IMR-90 (cell line): ENCODE data around the gene LRRC55. TPM values are rescaled to one million over a fixed set of nuclear protein-coding genes. Genes with fewer than 3 reads are reported as not detected.

ENCODE experiments used
- ATAC-seq: fragments of 200-7000 bp; cut with Tn5 transposase; 2 replicates; pipeline ENCODE4 v1.9.1; 2020; ENCODE audit warnings: low read depth, mild to moderate bottlenecking, moderate library complexity
- BruUV-seq: library from RNA; stranded (reverse); fragments of 400-500 nt; replicated peaks from 2 replicates; lab custom pipeline; 2021; lab: Mats Ljungman, UMichigan
- CTCF ChIA-PET: fragments of 300-600 bp; formaldehyde crosslinking; extraction: SDS; loops from one replicate; lab custom pipeline; 2021; ENCODE audit warnings: antibody characterized with exemption; lab: Yijun Ruan, JAX
- POLR2A ChIA-PET: fragments of 300-600 bp; sonication (Branson Sonifier 250); formaldehyde crosslinking; loops from one replicate; lab custom pipeline; 2022; ENCODE audit warnings: antibody characterized with exemption; ENCODE audit not compliant: unreplicated experiment; lab: Charles Lee
- DNase-seq: peaks from one replicate; pipeline ENCODE4 v3.0.0; 2013
- H2AFZ ChIP-seq: replicated peaks from 2 replicates; pipeline ENCODE3; 2013; ENCODE audit warnings: low read length, mild to moderate bottlenecking; ENCODE audit not compliant: poor library complexity
- H2AK5ac ChIP-seq: 2 replicates; pipeline ENCODE4 v1.6.1; 2013; ENCODE audit warnings: low read depth, low read length, inconsistent platforms
- H2AK9ac ChIP-seq: replicated peaks from 2 replicates; pipeline ENCODE3; 2013; ENCODE audit warnings: mild to moderate bottlenecking, low read depth, low read length, moderate library complexity; ENCODE audit not compliant: poor library complexity
- H2BK120ac ChIP-seq: 2 replicates; pipeline ENCODE4 v1.6.1; 2013; ENCODE audit warnings: low read depth, low read length, inconsistent platforms
- H2BK15ac ChIP-seq: 3 replicates; pipeline ENCODE4 v1.6.1; 2013; ENCODE audit warnings: low read depth, low read length, inconsistent platforms
- H2BK20ac ChIP-seq: 2 replicates; pipeline ENCODE4 v1.6.1; 2013; ENCODE audit warnings: low read depth, mild to moderate bottlenecking, inconsistent platforms, low read length, moderate library complexity
- H2BK5ac ChIP-seq: 2 replicates; pipeline ENCODE4 v1.6.1; 2013; ENCODE audit warnings: mild to moderate bottlenecking, low read depth, low read length, inconsistent platforms; ENCODE audit not compliant: poor library complexity, severe bottlenecking
- H3K14ac ChIP-seq: replicated peaks from 2 replicates; pipeline ENCODE4 v1.6.1; 2013; ENCODE audit warnings: low read depth, low read length, inconsistent platforms
- H3K18ac ChIP-seq: 2 replicates; pipeline ENCODE4 v1.6.1; 2013; ENCODE audit warnings: low read depth, low read length, control low read depth
- H3K23ac ChIP-seq: 2 replicates; pipeline ENCODE4 v1.6.1; 2013; ENCODE audit warnings: low read depth, low read length, inconsistent platforms
- H3K27ac ChIP-seq: 2 replicates; pipeline ENCODE4 v1.5.1; 2013; ENCODE audit warnings: mild to moderate bottlenecking, control low read depth, low read length; ENCODE audit not compliant: insufficient read depth
- H3K27me3 ChIP-seq: 2 replicates; pipeline ENCODE4 v1.6.1; 2013; ENCODE audit warnings: low read length; ENCODE audit not compliant: control insufficient read depth, insufficient read depth
- H3K36me3 ChIP-seq: 2 replicates; pipeline ENCODE4 v1.6.1; 2013; ENCODE audit warnings: low read length, mixed read lengths; ENCODE audit not compliant: control insufficient read depth, insufficient read depth
- H3K4ac ChIP-seq: 2 replicates; pipeline ENCODE4 v1.6.1; 2013; ENCODE audit warnings: low read depth, low read length, inconsistent platforms
- H3K4me1 ChIP-seq: 2 replicates; pipeline ENCODE4 v1.6.1; 2013; ENCODE audit warnings: low read length, mixed read lengths; ENCODE audit not compliant: control insufficient read depth, insufficient read depth
- H3K4me2 ChIP-seq: 2 replicates; pipeline ENCODE4 v1.6.1; 2013; ENCODE audit warnings: low read depth, mild to moderate bottlenecking, control low read depth, low read length, moderate library complexity
- H3K4me3 ChIP-seq: 2 replicates; pipeline ENCODE4 v1.5.1; 2013; ENCODE audit warnings: low read depth, mild to moderate bottlenecking, control low read depth, low read length, moderate library complexity; ENCODE audit not compliant: insufficient read depth
- H3K56ac ChIP-seq: 2 replicates; pipeline ENCODE4 v1.6.1; 2013; ENCODE audit warnings: low read length, inconsistent platforms; ENCODE audit not compliant: insufficient read depth; ENCODE audit errors: extremely low read depth
- H3K79me1 ChIP-seq, 2 experiments: 2 replicates each; pipeline ENCODE4 v1.6.1; 2013; ENCODE audit warnings: low read length in 2 of 2, inconsistent platforms in 1 of 2, low read depth in 1 of 2
- H3K9ac ChIP-seq: 2 replicates; pipeline ENCODE4 v1.6.1; 2013; ENCODE audit warnings: low read depth, low read length, control low read depth
- H3K9me1 ChIP-seq: 2 replicates; pipeline ENCODE4 v1.6.1; 2013; ENCODE audit warnings: low read length, inconsistent platforms; ENCODE audit not compliant: insufficient read depth
- H3K9me3 ChIP-seq: 2 replicates; pipeline ENCODE4 v1.6.1; 2013; ENCODE audit warnings: low read length; ENCODE audit not compliant: control insufficient read depth, insufficient read depth
- H4K20me1 ChIP-seq: 2 replicates; pipeline ENCODE4 v1.6.1; 2013; ENCODE audit warnings: low read length, inconsistent platforms; ENCODE audit not compliant: insufficient read depth
- H4K5ac ChIP-seq: 2 replicates; pipeline ENCODE4 v1.6.1; 2013; ENCODE audit warnings: mild to moderate bottlenecking, low read depth, low read length, control low read depth
- H4K8ac ChIP-seq, 2 experiments: 2 replicates each; pipeline ENCODE4 v1.6.1; 2013; ENCODE audit warnings: low read depth in 2 of 2, low read length in 2 of 2, control low read depth in 1 of 2, inconsistent platforms in 1 of 2
- H4K91ac ChIP-seq: 2 replicates; pipeline ENCODE4 v1.6.1; 2013; ENCODE audit warnings: low read depth, low read length, inconsistent platforms; ENCODE audit not compliant: insufficient read depth
- BHLHE40 ChIP-seq: fragments of 150-350 bp; IDR thresholded peaks from 2 replicates; pipeline ENCODE4 v1.6.1; 2016; ENCODE audit warnings: mild to moderate bottlenecking, low read depth, low read length
- CEBPB ChIP-seq: IDR thresholded peaks from 2 replicates; pipeline ENCODE4 v1.6.1; 2012; ENCODE audit warnings: low read depth, low read length, improper control_type of control experiment
- CHD1 ChIP-seq: IDR thresholded peaks from 2 replicates; pipeline ENCODE4 v1.6.1; 2012; ENCODE audit warnings: low read depth, low read length, improper control_type of control experiment
- CTCF ChIP-seq: conservative IDR thresholded peaks from 2 replicates; pipeline ENCODE4 v1.5.1; 2012; ENCODE audit warnings: mild to moderate bottlenecking, low read depth, low read length, improper control_type of control experiment
- FOS ChIP-seq: fragments of 150-350 bp; IDR thresholded peaks from 2 replicates; pipeline ENCODE4 v1.6.1; 2016; ENCODE audit warnings: low read depth, low read length
- MAFK ChIP-seq: IDR thresholded peaks from 2 replicates; pipeline ENCODE4 v1.6.1; 2012; ENCODE audit warnings: low read depth, low read length, improper control_type of control experiment
- MAZ ChIP-seq: IDR thresholded peaks from 2 replicates; pipeline ENCODE4 v1.6.1; 2012; ENCODE audit warnings: low read depth, mild to moderate bottlenecking, low read length, improper control_type of control experiment, moderate library complexity, borderline replicate concordance
- MXI1 ChIP-seq: IDR thresholded peaks from 2 replicates; pipeline ENCODE4 v1.6.1; 2012; ENCODE audit warnings: low read depth, mild to moderate bottlenecking, low read length, moderate library complexity, borderline replicate concordance
- NFE2L2 ChIP-seq: fragments of 150-350 bp; IDR thresholded peaks from 2 replicates; pipeline ENCODE4 v1.6.1; 2016; ENCODE audit warnings: low read depth, mild to moderate bottlenecking, low read length
- POLR2A ChIP-seq: IDR thresholded peaks from 2 replicates; pipeline ENCODE4 v1.6.1; 2012; ENCODE audit warnings: mild to moderate bottlenecking, low read depth, low read length
- RAD21 ChIP-seq: IDR thresholded peaks from 2 replicates; pipeline ENCODE4 v1.6.1; 2012; ENCODE audit warnings: low read length, improper control_type of control experiment
- RCOR1 ChIP-seq: IDR thresholded peaks from 2 replicates; pipeline ENCODE4 v1.6.1; 2012; ENCODE audit warnings: mild to moderate bottlenecking, low read length, improper control_type of control experiment; ENCODE audit not compliant: insufficient replicate concordance
- RFX5 ChIP-seq: IDR thresholded peaks from 2 replicates; pipeline ENCODE4 v1.8.0; 2012; ENCODE audit warnings: low read depth, mild to moderate bottlenecking, low read length, moderate library complexity
- SMC3 ChIP-seq: fragments of 150-350 bp; IDR thresholded peaks from 2 replicates; pipeline ENCODE4 v1.6.1; 2016; ENCODE audit warnings: low read depth, mild to moderate bottlenecking, antibody characterized with exemption, low read length, moderate library complexity
- WGBS, 2 experiments: methylation state at CpG; one replicate each; pipeline versions ENCODE4 v1.1.5 to v1.1.7; 2013; ENCODE audit warnings: missing lambda C conversion rate in 2 of 2; ENCODE audit not compliant: insufficient read length in 1 of 2; ENCODE audit errors: extremely low coverage in 2 of 2; 5-methylcytosine and 5-hydroxymethylcytosine counted together
- dilution Hi-C: fragments of 300-500 bp; cut with HindIII; formaldehyde crosslinking; loops from one replicate; pipeline ENCODE4 v1.14.3; 2018; ENCODE audit warnings: low sequenced_read_pairs; ENCODE audit not compliant: unreplicated experiment
- in situ Hi-C: fragments of 300-500 bp; cut with MboI; formaldehyde crosslinking; loops from 3 replicates; pipeline ENCODE4 v1.14.3; 2019; ENCODE audit warnings: low sequenced_read_pairs, inconsistent platforms, mixed read lengths
- intact Hi-C: fragments of 100-400 bp; cut with micrococcal nuclease; formaldehyde crosslinking; loops from 2 replicates; pipeline ENCODE4 v1.10.0; 2022
- polyA plus RNA-seq, 3 experiments: library from polyadenylated mRNA; depleted of rRNA; stranded (reverse); fragments of >200 nt; gene quantifications; 2 replicates each; pipeline ENCODE4 v1.2.3, GENCODE V29; 2012; ENCODE audit warnings: low replicate concordance in 1 of 3
- total RNA-seq: library from RNA; depleted of rRNA; stranded (reverse); fragments of >200 nt; gene quantifications from 2 replicates; pipeline ENCODE4 v1.2.3, GENCODE V29; 2012
- TF ChIP-seq, protein P1 (sequence below): fragments of 150-350 bp; IDR thresholded peaks from 2 replicates; pipeline ENCODE4 v1.6.1; 2017; ENCODE audit warnings: mild to moderate bottlenecking, antibody characterized with exemption, low read length, low read depth
- TF ChIP-seq, protein P2 (sequence below): fragments of 150-350 bp; IDR thresholded peaks from 2 replicates; pipeline ENCODE4 v1.6.1; 2016; ENCODE audit warnings: low read depth, mild to moderate bottlenecking, low read length, moderate library complexity, borderline replicate concordance

LRRC55 gene
- total and polyA plus RNA-seq, 2 of the 4 experiments (the other 2 are of a cell fraction): not detected

DNA sequence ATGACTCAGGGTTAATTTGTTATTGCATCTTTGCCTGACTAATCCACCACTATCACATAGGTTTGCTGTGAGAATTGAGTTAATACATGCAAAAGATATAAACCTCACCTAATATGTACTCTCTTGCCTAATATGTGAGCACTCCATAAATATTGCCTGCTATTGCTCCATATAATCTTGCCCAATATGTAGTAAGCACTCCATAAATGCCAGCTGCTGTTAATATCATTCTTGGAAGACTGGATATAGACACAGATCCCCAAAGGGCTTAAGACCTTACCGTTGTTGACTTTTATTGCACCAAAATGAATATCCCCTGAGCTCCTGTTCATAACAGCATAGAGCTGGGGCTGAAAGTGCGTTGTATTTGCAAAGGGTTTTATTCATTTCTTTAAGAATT lies 27.0 kb upstream of the LRRC55 start:
- Histone ChIP-seq H3K23ac (no peak overlapping the region), H3K4me1 (no peaks in the 10 kb centered on the region), H2BK120ac (no peak overlapping the region), H3K27me3 (peaks cover 2% of the 10 kb centered on the region), H3K9me1 (no peaks in the 10 kb centered on the region), H3K36me3 (no peaks in the 10 kb centered on the region), H2BK5ac (no peak overlapping the region), H3K27ac (no peak overlapping the region), H2BK15ac (no peak overlapping the region), H3K9me3 (no peaks in the 10 kb centered on the region), H3K4me3 (no peak overlapping the region), H3K56ac (no peak overlapping the region), H2BK20ac (no peak overlapping the region), H2AK9ac (no peak overlapping the region), H3K4ac (no peak overlapping the region), H3K14ac (no peak overlapping the region), H3K79me1 (no peaks in the 10 kb centered on the region), H3K4me2 (no peak overlapping the region), H2AFZ (no peak overlapping the region), H4K8ac (no peak overlapping the region), H4K91ac (no peak overlapping the region), H3K18ac (no peak overlapping the region), H2AK5ac (no peak overlapping the region), H3K9ac (no peak overlapping the region), H4K20me1 (no peaks in the 10 kb centered on the region), H4K5ac (no peak overlapping the region)
- WGBS, 2 experiments: no CpG with 5 or more reads among the region's 2 CpGs
- no peak for DNase-seq
- dilution Hi-C loops (no loop called here), intact Hi-C loops (no loop called here), in situ Hi-C loops (no loop called here)
- POLR2A ChIA-PET: no interaction called here
- CTCF ChIA-PET: interaction anchor here (0.6 kb wide), 1 partner anchor 175 kb away, joined by 4 read pairs; no protein-coding TSS in a partner anchor
- ATAC-seq: no peak
- TF ChIP-seq, protein P1, sequence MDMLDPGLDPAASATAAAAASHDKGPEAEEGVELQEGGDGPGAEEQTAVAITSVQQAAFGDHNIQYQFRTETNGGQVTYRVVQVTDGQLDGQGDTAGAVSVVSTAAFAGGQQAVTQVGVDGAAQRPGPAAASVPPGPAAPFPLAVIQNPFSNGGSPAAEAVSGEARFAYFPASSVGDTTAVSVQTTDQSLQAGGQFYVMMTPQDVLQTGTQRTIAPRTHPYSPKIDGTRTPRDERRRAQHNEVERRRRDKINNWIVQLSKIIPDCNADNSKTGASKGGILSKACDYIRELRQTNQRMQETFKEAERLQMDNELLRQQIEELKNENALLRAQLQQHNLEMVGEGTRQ: no peak
- TF ChIP-seq NFE2L2 (no peak), RCOR1 (no peak), CHD1 (no peak), FOS (no peak), POLR2A (no peak), MAFK (no peak), BHLHE40 (no peak), RAD21 (no peak), MAZ (no peak), CEBPB (no peak), SMC3 (no peak), RFX5 (no peak), MXI1 (no peak), CTCF (no peak)
- TF ChIP-seq, protein P2, sequence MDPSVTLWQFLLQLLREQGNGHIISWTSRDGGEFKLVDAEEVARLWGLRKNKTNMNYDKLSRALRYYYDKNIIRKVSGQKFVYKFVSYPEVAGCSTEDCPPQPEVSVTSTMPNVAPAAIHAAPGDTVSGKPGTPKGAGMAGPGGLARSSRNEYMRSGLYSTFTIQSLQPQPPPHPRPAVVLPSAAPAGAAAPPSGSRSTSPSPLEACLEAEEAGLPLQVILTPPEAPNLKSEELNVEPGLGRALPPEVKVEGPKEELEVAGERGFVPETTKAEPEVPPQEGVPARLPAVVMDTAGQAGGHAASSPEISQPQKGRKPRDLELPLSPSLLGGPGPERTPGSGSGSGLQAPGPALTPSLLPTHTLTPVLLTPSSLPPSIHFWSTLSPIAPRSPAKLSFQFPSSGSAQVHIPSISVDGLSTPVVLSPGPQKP: no peak
- no TSS peak for BruUV-seq
